Mesothelial cell of epicardium (in vitro differentiated cells): ENCODE measurements around the gene ASB13. TPM values are rescaled to one million over a fixed set of nuclear protein-coding genes. Genes with fewer than 3 reads are reported as not detected.

Experiments
- DNase-seq, 2 experiments: peaks; one replicate each; pipeline ENCODE4 v3.0.0; 2021; ENCODE audit warnings: low spot score in 2 of 2; ENCODE audit not compliant: unreplicated experiment in 2 of 2
- H3K27ac Mint-ChIP-seq: 2 replicates; pipeline ENCODE4 v1.8.0; 2021; ENCODE audit warnings: mixed read lengths
- H3K27me3 Mint-ChIP-seq: 2 replicates; pipeline ENCODE4 v1.8.0; 2021; ENCODE audit warnings: low read depth, mixed read lengths
- H3K36me3 Mint-ChIP-seq: 2 replicates; pipeline ENCODE4 v1.8.0; 2021; ENCODE audit warnings: mixed read lengths
- H3K4me1 Mint-ChIP-seq: 2 replicates; pipeline ENCODE4 v1.8.0; 2021; ENCODE audit warnings: mixed read lengths
- H3K4me3 Mint-ChIP-seq: 2 replicates; pipeline ENCODE4 v1.8.0; 2021; ENCODE audit warnings: mild to moderate bottlenecking, moderate library complexity, mixed read lengths
- H3K9me3 Mint-ChIP-seq: 2 replicates; pipeline ENCODE4 v1.8.0; 2021; ENCODE audit warnings: mixed read lengths
- CTCF ChIP-seq: fragments of 200-600 bp; sonication (generic); IDR thresholded peaks from one replicate; pipeline ENCODE4 v1.5.0; 2021; ENCODE audit warnings: antibody characterized with exemption; ENCODE audit not compliant: unreplicated experiment
- total RNA-seq: library from RNA; stranded (reverse); gene quantifications from 3 replicates; pipeline ENCODE4 v1.2.1, GENCODE V29; 2021

The ASB13 gene
- total RNA-seq, 1 donor from 2014 or later: 26.3 TPM

- Mint-ChIP-seq H3K4me1 (peaks cover 19% of the 10 kb centered on the region), H3K9me3 (no peaks in the 10 kb centered on the region), H3K27me3 (peaks cover 44% of the 10 kb centered on the region), H3K27ac (no peak overlapping the region), H3K4me3 (no peak overlapping the region), H3K36me3 (no peaks in the 10 kb centered on the region)
- no peak for DNase-seq
- TF ChIP-seq CTCF: no peak
Observed at GRCh38 chr10:5681930-5682329, 15.5 kb upstream of the ASB13 start.

- Mint-ChIP-seq H3K36me3 (no peaks in the 10 kb centered on the region), H3K4me3 (no peak overlapping the region), H3K4me1 (peaks cover 6% of the 10 kb centered on the region), H3K27me3 (peaks cover 47% of the 10 kb centered on the region), H3K27ac (no peak overlapping the region), H3K9me3 (peaks cover 3% of the 10 kb centered on the region)
- no peak for DNase-seq
- TF ChIP-seq CTCF: no peak
Observed at GRCh38 chr10:5679606-5680005, 13.2 kb upstream of the ASB13 start.

- no peak for TF ChIP-seq CTCF
- H3K4me3 Mint-ChIP-seq: no peak overlapping the region
- H3K4me1 Mint-ChIP-seq: peaks cover 1% of the 10 kb centered on the region
- no peak overlapping the region for H3K27ac Mint-ChIP-seq
- H3K9me3 Mint-ChIP-seq: peaks cover 9% of the 10 kb centered on the region
- no peaks in the 10 kb centered on the region for H3K36me3 Mint-ChIP-seq
- no peak for DNase-seq
- H3K27me3 Mint-ChIP-seq: peaks cover 47% of the 10 kb centered on the region
Observed at GRCh38 chr10:5679037-5679435, 12.6 kb upstream of the ASB13 start.

- DNase-seq: no peak
- Mint-ChIP-seq H3K4me3 (no peak overlapping the region), H3K9me3 (peaks cover 11% of the 10 kb centered on the region), H3K27me3 (peaks cover 47% of the 10 kb centered on the region), H3K36me3 (no peaks in the 10 kb centered on the region), H3K4me1 (no peaks in the 10 kb centered on the region), H3K27ac (no peak overlapping the region)
- no peak for TF ChIP-seq CTCF
Observed at GRCh38 chr10:5678397-5679036, 12.1 kb upstream of the ASB13 start.

GRCh38 chr10:5670662-5671375, 4.4 kb upstream of the ASB13 start:
- Mint-ChIP-seq H3K9me3 (peaks cover 14% of the 10 kb centered on the region), H3K36me3 (no peaks in the 10 kb centered on the region), H3K27ac (no peak overlapping the region), H3K27me3 (no peaks in the 10 kb centered on the region), H3K4me3 (no peak overlapping the region), H3K4me1 (peaks cover 7% of the 10 kb centered on the region)
- TF ChIP-seq CTCF: no peak
- DNase-seq: no peak
